Measurements from ENCODE around the gene VPS25. TPM values are rescaled to one million over a fixed set of nuclear protein-coding genes. Genes with fewer than 3 reads are reported as not detected.

VPS25 gene
- total RNA-seq, 1 experiment from 2014 or later: 110 TPM

Small RNA genes within 50 kb of the gene (small RNA-seq; reads per million reads assigned to genes)
- gene HMGN2P15 (not detected), gene MIR6781 (not detected)

Other genes with a start within 250 kb of the VPS25 start
- gene NAGLU, start 237.2 kb upstream of the VPS25 start, total RNA-seq (2014; rRNA removed; shearing (Covaris generic)): 22.7 and 30.6 TPM in 2 replicates
- gene HSD17B1, start 220.5 kb upstream of the VPS25 start, total RNA-seq (2014; rRNA removed; shearing (Covaris generic)): 0.40 and 0.59 TPM in 2 replicates
- gene COASY, start 211.3 kb upstream of the VPS25 start, total RNA-seq (2014; rRNA removed; shearing (Covaris generic)): 51.7 and 56.2 TPM in 2 replicates
- gene MLX, start 206.3 kb upstream of the VPS25 start, total RNA-seq (2014; rRNA removed; shearing (Covaris generic)): 29.3 and 37.8 TPM in 2 replicates
- 47.8 and 50.2 TPM in 2 replicates for gene PSMC3IP, start 195.7 kb upstream of the VPS25 start, total RNA-seq (2014; rRNA removed; shearing (Covaris generic))
- gene RETREG3, start 164.1 kb upstream of the VPS25 start, total RNA-seq (2014; rRNA removed; shearing (Covaris generic)): 30.9 and 34.0 TPM in 2 replicates
- gene TUBG1, start 163.8 kb upstream of the VPS25 start, total RNA-seq (2014; rRNA removed; shearing (Covaris generic)): 114 and 165 TPM in 2 replicates
- gene TUBG2, start 114.2 kb upstream of the VPS25 start, total RNA-seq (2014; rRNA removed; shearing (Covaris generic)): 6.8 and 9.3 TPM in 2 replicates
- 14.7 and 15.7 TPM in 2 replicates for gene PLEKHH3, start 96.5 kb upstream of the VPS25 start, total RNA-seq (2014; rRNA removed; shearing (Covaris generic))
- gene CCR10, start 91.6 kb upstream of the VPS25 start, total RNA-seq (2014; rRNA removed; shearing (Covaris generic)): 2.1 and 2.5 TPM in 2 replicates
- 8.6 and 9.9 TPM in 2 replicates for gene CNTNAP1, start 90.9 kb upstream of the VPS25 start, total RNA-seq (2014; rRNA removed; shearing (Covaris generic))
- 6.1 and 6.3 TPM in 2 replicates for gene EZH1, start 28.4 kb upstream of the VPS25 start, total RNA-seq (2014; rRNA removed; shearing (Covaris generic))
- 0.40 and 1.4 TPM in 2 replicates for gene RAMP2, start 12.2 kb upstream of the VPS25 start, total RNA-seq (2014; rRNA removed; shearing (Covaris generic))
- gene WNK4, start 7.2 kb downstream of the VPS25 start, total RNA-seq (2014; rRNA removed; shearing (Covaris generic)): 5.7 and 8.9 TPM in 2 replicates
- 65.2 and 97.2 TPM in 2 replicates for gene COA3, start 25.3 kb downstream of the VPS25 start, total RNA-seq (2014; rRNA removed; shearing (Covaris generic))
- gene CNTD1, start 25.4 kb downstream of the VPS25 start, total RNA-seq (2014; rRNA removed; shearing (Covaris generic)): 0.13 and 0.27 TPM in 2 replicates
- 159 and 182 TPM in 2 replicates for gene BECN1, start 50.8 kb downstream of the VPS25 start, total RNA-seq (2014; rRNA removed; shearing (Covaris generic))
- gene PSME3, start 59.9 kb downstream of the VPS25 start, total RNA-seq (2014; rRNA removed; shearing (Covaris generic)): 146 and 205 TPM in 2 replicates
- gene AOC2, start 71.1 kb downstream of the VPS25 start, total RNA-seq (2014; rRNA removed; shearing (Covaris generic)): 0.95 and 1.4 TPM in 2 replicates
- gene AOC3, start 77.8 kb downstream of the VPS25 start, total RNA-seq (2014; rRNA removed; shearing (Covaris generic)): 0.11 TPM in 1 of 2 replicates, not detected in the other
- not detected in 2 replicates for gene G6PC1, start 127.3 kb downstream of the VPS25 start, total RNA-seq (2014; rRNA removed; shearing (Covaris generic))
- 25.2 and 29.2 TPM in 2 replicates for gene AARSD1, start 191.0 kb downstream of the VPS25 start, total RNA-seq (2014; rRNA removed; shearing (Covaris generic))
- 0.10 TPM in 1 of 2 replicates, not detected in the other for gene PTGES3L, start 206.6 kb downstream of the VPS25 start, total RNA-seq (2014; rRNA removed; shearing (Covaris generic))
- 4.7 and 6.9 TPM in 2 replicates for gene RUNDC1, start 207.1 kb downstream of the VPS25 start, total RNA-seq (2014; rRNA removed; shearing (Covaris generic))
- 2,292 and 3,606 TPM in 2 replicates for gene RPL27, start 225.0 kb downstream of the VPS25 start, total RNA-seq (2014; rRNA removed; shearing (Covaris generic))
- 18.7 and 20.1 TPM in 2 replicates for gene IFI35, start 233.3 kb downstream of the VPS25 start, total RNA-seq (2014; rRNA removed; shearing (Covaris generic))
- 52.6 and 54.0 TPM in 2 replicates for gene VAT1, start 248.9 kb downstream of the VPS25 start, total RNA-seq (2014; rRNA removed; shearing (Covaris generic))